AG04449 (cell line): ENCODE results near the gene TRIM26.

Experiments
- CTCF ChIA-PET: fragments of 350-600 bp; formaldehyde crosslinking; extraction: SDS; loops from one replicate; lab custom pipeline; 2021; ENCODE audit warnings: antibody characterized with exemption; lab: Yijun Ruan, JAX
- POLR2A ChIA-PET: fragments of 400-600, 350-600 bp; formaldehyde crosslinking; extraction: SDS; loops from one replicate; lab custom pipeline; 2020; ENCODE audit warnings: antibody characterized with exemption, inconsistent platforms; lab: Yijun Ruan, JAX
- DNase-seq: peaks from one replicate; pipeline ENCODE4 v3.0.0-alpha.2; 2010; ENCODE audit warnings: low read depth, low spot score
- H3K4me3 ChIP-seq: 2 replicates; pipeline ENCODE4 v1.5.1; 2011; ENCODE audit warnings: low read depth, mild to moderate bottlenecking, control low read depth, low read length
- TF ChIP-seq, protein P1 (sequence below): IDR thresholded peaks from one replicate; pipeline ENCODE4 v1.5.1; 2011; ENCODE audit warnings: mild to moderate bottlenecking, moderate library complexity, low read length, control low read depth, inconsistent platforms; ENCODE audit not compliant: insufficient read depth; ENCODE audit errors: missing control alignments

The TRIM26 gene

DNA sequence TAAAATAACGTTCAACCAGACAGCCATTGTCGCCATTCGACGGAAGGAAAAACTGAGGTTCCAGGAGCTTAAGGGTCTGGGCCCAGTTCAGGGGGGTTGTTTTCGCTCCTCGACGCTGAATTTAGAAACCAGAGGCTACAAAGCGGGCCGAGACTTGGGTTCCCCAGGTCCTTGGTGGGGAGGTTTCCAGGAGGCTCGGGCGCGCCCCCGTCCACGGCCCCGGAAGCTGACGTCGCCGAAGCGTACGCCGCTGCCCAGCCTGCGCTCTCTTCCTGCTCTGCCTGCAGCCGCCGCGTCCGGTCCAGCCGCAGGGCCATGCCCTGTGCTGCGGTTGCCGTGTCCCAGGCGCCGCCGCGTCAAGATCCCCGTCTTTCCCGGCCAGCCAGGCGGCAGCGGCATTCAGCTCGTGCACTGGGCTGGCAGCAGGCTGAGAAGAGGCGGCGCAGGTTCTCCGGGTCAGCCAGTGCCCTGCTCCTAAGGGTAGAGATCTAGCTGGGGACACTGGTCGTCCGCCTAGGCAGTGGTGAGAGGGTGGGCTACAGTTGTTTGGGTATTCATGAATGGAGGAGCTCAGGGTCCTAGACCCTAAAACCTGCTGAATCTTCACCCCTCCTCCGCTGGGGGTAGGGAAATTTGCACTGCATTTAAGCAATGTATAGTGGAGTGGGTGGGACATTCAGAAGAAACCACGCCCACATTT is 901 bp upstream of the TRIM26 start:
- DNase-seq = no peak
- ChIA-PET POLR2A (no interaction called here), CTCF (interaction anchor here (0.9 to 1.9 kb wide), 7 partner anchors 10 to 183 kb away, joined by 3 to 6 read pairs (median 4); no protein-coding TSS in a partner anchor)

DNA sequence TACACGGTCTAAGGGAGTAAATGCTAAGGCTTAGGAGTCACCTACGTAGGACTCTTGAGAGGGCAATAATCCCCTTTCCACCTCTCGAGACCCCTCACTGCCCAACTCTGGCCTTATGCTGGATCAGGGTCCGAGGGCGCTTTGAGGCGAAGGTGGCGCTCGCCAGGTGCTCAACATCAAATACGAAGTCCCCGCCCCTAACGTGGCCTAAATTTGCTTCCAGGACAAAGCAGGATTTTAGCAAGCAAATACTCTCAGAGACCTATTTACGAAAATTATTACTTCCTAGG is 406 bp upstream of the TRIM26 start:
- POLR2A ChIA-PET = interaction anchor here (0.6 to 1.0 kb wide), 2 partner anchors 126 to 586 kb away, joined by 3 read pairs; no protein-coding TSS in a partner anchor
- TF ChIP-seq, protein P1, sequence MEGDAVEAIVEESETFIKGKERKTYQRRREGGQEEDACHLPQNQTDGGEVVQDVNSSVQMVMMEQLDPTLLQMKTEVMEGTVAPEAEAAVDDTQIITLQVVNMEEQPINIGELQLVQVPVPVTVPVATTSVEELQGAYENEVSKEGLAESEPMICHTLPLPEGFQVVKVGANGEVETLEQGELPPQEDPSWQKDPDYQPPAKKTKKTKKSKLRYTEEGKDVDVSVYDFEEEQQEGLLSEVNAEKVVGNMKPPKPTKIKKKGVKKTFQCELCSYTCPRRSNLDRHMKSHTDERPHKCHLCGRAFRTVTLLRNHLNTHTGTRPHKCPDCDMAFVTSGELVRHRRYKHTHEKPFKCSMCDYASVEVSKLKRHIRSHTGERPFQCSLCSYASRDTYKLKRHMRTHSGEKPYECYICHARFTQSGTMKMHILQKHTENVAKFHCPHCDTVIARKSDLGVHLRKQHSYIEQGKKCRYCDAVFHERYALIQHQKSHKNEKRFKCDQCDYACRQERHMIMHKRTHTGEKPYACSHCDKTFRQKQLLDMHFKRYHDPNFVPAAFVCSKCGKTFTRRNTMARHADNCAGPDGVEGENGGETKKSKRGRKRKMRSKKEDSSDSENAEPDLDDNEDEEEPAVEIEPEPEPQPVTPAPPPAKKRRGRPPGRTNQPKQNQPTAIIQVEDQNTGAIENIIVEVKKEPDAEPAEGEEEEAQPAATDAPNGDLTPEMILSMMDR = no peak
- CTCF ChIA-PET = interaction anchor here (0.9 to 1.9 kb wide), 7 partner anchors 10 to 184 kb away, joined by 3 to 6 read pairs (median 3); no protein-coding TSS in a partner anchor
- DNase-seq = no peak
- H3K4me3 ChIP-seq = peak overlapping the region; percentile 73

More for the DNA sequence above, 901 bp upstream of the TRIM26 start:
- TF ChIP-seq, protein P1 = no peak
- H3K4me3 ChIP-seq = peak overlapping the region; percentile 73

DNA sequence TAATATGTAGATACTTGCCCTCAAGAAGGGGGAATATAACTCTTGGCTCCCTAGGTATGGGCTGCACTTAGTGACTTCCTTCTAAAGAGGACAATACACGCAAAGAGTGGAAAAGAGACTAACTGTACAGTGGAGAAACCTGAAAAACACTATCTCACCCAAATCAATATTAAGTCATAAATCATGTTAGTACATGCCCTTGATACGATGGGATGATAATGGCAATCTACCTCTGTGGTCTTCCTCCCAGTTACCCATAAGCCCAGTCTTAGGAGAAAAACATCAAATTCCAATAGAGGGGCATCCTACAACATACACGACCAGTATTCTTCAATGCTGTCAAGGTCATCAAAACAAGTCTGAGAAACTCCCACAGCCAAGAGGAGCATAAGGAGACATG is 1.3 kb downstream of the TRIM26 start:
- POLR2A ChIA-PET = no interaction called here
- CTCF ChIA-PET = interaction anchor here (1.2 kb wide), 1 partner anchor 184 kb away, joined by 3 read pairs; no protein-coding TSS in a partner anchor
- H3K4me3 ChIP-seq = peak overlapping the region; percentile 91

DNA sequence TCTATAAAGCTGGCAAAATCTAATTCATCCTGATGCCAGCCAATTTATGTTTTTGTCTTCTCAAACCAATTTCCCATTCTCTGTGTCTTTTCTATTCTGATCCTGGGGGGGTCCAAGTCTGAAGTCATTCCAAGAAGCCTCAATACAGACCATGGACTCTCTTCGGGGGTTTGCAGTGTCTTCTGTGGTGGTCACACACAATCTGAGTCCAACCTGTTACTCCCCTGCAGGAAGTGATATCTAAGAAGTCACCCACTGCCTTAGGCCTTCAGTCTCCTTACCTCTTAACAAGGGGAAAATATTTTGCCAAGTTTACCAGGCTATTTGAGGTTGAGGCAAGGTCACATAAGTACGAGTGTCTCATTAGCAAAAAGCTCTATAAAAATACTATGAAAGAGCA is 1.9 kb downstream of the TRIM26 start:
- TF ChIP-seq, protein P1 = no peak
- ChIA-PET POLR2A (no interaction called here), CTCF (no interaction called here)
- no peak overlapping the region for H3K4me3 ChIP-seq
- no peak for DNase-seq

More for the DNA sequence above, 1.3 kb downstream of the TRIM26 start:
- no peak for DNase-seq
- TF ChIP-seq, protein P1 = no peak

DNA sequence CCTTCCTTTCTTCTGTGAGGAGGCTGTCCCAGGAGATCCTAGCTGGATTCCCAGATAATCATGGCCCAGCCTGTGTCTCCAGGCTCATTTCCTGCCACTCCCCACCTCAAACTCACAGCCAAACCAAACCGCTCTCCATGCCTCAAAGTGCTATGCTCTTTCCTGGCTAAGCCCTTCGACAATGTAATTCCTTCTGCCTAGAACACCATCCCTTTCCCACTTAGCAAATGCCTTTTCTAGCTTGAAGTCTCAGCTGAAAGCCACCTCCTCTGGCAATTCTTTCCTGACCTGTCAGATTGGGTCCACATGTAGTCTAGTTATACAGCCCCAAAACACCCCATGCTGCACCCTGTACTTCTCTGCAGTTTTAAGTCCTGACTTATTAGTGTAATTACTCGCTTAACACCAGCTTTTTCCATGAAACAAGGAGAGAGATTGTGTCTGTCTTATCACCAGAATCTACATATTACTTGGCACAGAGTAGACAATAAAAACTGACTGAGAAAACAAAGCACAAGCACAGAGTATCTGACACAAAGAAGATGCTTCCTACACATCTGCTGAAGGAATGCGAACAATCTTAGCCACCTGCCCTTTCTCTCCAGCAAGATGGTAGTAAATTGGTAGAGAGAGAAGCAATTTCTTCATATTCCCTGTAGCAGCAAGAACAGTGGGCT is 5.4 kb downstream of the TRIM26 start:
- CTCF ChIA-PET = interaction anchor here (1.0 to 4.7 kb wide), 9 partner anchors 12 to 190 kb away, joined by 3 to 35 read pairs (median 4); no protein-coding TSS in a partner anchor
- TF ChIP-seq, protein P1 = no peak
- no peak overlapping the region; the same call in 1 of the 2 replicates for H3K4me3 ChIP-seq
- POLR2A ChIA-PET = no interaction called here
- DNase-seq = no peak
